Cerebellar nuclear complex (tissue), 1 donor: ENCODE measurements around the gene SH3RF2.
"Not testable (repeated sequence)": the region's sequence is repeated elsewhere in the genome, so short reads cannot be mapped to it uniquely, and the experiment has no call there.

Experiments
- DNase-seq, 2 experiments: peaks; one replicate each; lab custom pipeline; 2025; lab: John Stamatoyannopoulos, UW

The SH3RF2 gene, protein sequence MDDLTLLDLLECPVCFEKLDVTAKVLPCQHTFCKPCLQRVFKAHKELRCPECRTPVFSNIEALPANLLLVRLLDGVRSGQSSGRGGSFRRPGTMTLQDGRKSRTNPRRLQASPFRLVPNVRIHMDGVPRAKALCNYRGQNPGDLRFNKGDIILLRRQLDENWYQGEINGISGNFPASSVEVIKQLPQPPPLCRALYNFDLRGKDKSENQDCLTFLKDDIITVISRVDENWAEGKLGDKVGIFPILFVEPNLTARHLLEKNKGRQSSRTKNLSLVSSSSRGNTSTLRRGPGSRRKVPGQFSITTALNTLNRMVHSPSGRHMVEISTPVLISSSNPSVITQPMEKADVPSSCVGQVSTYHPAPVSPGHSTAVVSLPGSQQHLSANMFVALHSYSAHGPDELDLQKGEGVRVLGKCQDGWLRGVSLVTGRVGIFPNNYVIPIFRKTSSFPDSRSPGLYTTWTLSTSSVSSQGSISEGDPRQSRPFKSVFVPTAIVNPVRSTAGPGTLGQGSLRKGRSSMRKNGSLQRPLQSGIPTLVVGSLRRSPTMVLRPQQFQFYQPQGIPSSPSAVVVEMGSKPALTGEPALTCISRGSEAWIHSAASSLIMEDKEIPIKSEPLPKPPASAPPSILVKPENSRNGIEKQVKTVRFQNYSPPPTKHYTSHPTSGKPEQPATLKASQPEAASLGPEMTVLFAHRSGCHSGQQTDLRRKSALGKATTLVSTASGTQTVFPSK

DNA sequence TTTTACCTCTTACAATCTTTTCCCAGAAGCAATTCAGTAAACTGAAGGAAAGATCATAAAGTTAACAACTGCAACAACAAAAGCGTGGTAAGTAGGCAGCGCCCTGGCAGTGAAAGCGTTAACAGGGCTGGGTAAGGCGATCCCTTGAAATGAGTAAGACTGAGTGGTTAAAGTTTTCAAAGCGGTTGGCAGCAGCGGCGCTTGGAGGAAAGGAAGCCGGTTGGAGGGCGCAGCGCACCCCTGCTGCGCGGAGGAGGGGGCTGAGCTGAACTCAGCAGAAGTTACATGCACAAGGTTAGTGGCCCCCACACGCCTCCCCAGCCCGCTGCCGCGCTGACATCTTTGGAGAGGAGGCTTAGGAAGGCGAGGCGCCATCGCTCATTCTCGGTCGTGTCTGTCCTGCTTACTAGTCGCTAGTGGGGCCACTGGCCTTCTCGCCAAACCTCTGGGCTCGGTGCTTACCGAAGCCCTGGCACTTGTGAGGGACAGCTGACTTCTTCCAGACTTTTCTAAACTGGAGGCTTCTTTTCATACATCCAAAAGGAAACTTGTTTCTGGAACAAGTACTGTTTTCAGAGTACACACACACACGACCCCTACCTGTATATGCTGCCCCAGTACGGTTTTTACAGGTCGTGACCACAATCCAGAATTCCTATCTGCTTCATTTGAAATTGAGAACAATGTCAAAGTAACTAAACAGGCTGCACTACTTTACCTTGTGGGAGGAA, at the start of gene SH3RF2:
SH3RF2 (plus strand) TSS at position 178 of the 731 bp plus-strand sequence. CDS start 1,351 bp downstream, outside the sequence.
- DNase-seq: no peak

DNA sequence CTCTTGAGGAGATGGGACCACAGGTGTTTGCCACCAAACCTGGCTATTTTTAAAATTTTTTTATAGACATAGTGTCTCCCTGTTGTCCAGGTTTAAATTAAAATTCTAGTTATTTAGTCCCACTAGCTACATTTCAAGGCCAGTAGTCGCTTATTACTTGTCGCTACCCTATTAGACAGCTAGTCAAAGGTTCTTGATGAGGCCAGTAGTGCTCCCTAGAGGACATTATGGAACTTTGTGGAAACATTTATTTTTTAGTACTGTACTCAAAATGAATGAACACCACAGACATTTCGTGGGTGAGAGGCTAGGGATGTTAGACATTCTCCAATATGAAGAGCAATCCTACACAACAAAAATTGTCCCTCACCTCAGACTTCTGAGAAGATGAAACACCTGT, 49.2 kb upstream of the SH3RF2 start:
- DNase-seq: no peak

DNA sequence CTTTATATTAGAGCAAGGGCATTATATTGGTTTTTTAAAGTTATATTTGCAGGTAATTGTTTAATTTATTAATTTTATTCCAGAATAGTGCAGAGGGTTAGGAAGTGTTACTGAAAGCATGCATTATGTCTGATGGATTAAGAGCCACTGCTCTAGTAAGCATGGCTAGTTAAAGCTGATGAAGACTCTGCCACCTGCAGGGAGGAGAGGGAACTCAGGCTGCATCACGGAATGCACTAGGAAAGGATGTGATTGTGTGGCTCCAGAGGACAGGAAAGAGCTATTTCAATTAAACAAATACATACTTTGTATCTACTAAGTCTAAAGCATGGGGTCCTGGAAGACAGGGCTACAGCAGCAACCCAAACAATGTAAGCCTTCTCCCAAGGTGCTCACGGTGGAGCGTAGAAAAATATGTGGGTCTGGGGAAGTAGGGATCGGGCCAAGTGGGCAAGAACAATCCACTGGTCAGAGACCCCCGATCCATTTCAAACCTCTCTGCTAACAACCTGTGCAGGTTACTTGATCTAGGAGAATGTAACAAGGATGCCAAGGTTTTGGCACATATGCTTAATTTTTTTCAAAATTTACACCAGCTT, 48.3 kb upstream of the SH3RF2 start:
- DNase-seq: no peak

DNA sequence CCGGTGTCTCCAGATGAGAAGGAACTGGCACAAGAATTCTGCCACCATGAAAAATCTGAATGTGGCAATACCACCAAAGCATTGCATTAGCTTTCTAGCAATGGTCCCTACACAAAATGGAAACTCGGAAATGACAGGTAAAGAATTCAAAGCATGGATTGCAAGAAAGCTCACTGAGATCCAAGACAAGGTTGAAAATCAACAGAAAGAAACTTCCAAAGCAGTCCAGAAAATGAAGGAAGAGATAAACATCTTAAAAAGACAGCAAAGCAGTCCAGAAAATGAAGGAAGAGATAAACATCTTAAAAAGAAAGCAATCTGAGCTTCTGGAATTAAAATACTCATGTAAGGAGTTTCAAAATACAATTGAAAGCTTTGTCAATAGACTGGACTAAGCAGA, 46.8 kb upstream of the SH3RF2 start:
- no peak for DNase-seq

DNA sequence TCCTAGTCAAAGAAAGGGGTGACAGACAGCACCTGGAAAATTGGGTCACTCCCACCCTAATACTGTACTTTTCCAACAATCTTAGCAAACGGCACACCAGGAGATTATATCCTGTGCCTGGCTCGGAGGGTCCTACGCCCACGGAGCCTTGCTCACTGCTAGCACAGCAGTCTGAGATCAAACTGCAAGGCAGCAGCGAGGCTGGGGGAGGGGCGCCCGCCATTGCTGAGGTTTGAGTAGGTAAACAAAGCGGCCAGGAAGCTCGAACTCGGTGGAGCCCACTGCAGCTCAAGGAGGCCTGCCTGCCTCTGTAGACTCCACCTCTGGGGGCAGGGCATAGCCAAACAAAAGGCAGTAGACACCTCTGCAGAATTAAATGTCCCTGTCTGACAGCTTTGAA, 45.0 kb upstream of the SH3RF2 start:
- DNase-seq: not testable (repeated sequence)

DNA sequence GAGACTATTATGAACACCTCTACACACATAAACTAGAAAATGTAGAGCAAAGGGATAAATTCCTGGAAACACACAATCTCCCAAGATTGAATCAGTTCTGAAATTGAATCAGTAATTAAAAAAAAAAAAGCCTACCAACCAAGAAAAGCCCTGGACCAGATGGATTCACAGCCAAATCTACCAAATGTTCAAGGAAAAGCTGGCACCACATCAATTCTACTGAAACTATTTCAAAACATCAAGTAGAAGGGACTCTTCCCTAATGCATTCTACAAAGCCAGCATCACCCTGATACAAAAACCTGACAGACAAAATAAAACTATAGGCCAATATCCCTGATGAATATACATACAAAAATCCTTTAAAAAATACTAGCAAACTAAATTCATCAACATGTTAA, 38.2 kb upstream of the SH3RF2 start:
- no peak for DNase-seq

DNA sequence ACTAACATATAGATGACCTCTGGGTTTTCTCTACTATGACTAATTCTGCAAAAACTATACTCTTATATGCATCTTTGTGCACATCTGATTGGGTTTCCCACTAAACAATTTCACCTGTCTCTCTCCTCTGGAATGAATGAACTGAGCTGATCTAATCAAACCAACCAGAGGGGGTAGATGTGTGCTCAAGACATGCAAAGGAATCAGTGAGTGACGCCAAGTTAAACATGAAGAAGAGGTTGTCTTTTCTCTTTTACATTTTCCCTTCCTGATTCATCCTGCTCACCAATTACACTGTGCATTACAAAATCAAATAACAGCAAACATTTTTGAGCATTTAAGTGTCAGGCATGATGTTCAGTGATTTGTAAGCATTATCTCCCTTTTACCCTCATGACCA, 34.0 kb upstream of the SH3RF2 start:
- DNase-seq: no peak

DNA sequence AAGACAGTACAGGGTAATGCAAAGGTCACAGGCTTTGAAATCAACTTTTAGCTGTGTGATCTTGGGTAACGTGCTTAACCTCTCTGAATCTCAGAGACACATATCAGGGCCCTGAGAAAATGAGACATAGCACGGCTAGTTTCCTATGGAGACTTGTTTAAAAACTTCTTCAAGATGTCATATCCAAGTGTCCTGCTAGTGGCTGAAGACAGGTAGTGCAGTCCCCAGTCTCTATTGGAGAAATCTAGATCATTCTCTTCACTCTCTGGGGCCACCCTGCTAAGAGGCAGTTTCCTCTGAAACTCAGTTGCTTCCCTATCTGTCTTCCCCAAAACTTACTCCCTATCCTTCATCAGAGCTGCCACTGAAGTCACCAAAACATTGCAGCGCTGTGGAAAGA, 33.3 kb upstream of the SH3RF2 start:
- DNase-seq: no peak

DNA sequence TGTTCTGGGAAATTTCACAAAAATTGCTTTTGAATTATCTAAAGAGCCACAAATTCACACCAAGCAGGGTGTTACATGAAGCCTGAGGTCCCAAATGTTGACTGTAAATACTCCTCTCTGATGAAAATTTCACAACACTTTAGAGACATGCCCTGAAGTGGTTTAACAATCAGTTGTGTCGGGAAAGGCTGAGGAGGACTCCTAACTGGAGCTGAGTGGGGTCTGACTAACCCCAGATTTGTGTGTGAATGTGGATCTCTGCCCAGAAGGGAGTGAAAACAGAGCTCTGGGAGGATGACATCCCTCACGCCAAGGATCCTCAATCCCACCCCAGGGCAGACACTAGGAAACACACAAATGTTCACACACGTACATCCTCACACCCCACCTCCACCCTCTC, 32.5 kb upstream of the SH3RF2 start:
- no peak for DNase-seq

DNA sequence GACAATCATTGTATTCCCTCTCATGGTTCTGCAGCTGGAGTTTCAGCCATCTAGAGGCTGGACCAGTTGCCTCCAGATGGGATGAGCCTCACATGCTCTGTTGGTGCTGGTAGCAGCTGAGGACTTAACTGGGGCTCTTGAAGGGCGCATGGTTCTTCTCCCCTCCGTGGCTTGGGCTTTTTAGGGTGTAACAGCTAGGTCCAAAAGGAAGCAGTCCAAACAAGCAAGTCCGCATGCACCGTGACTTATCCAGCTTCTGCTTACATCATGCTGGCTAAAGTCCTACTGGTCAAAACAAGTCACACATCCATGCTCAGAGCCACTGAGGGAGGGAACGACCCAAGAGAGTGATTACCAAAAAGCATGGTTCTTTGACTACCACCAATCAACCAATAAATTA, 31.6 kb upstream of the SH3RF2 start:
- DNase-seq: no peak

DNA sequence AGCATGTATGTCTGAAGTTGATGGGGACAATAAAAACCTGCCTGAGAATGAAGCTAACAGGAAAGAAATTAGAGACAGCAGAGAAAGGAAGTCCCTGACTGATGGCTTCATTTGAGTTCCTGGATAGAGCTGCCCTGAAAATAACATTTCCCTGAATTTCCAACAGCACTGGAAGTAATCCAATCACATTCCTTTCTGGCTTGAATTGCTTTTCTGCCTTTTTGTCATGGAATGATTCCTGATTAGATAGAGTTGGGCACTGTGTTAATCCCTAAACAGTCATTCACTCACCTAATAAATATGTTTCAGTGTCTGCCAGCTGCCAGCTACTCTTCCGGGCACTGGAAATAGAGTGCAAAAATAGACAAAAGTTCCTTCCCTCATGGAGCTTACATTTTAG, 30.0 kb upstream of the SH3RF2 start:
- no peak for DNase-seq

DNA sequence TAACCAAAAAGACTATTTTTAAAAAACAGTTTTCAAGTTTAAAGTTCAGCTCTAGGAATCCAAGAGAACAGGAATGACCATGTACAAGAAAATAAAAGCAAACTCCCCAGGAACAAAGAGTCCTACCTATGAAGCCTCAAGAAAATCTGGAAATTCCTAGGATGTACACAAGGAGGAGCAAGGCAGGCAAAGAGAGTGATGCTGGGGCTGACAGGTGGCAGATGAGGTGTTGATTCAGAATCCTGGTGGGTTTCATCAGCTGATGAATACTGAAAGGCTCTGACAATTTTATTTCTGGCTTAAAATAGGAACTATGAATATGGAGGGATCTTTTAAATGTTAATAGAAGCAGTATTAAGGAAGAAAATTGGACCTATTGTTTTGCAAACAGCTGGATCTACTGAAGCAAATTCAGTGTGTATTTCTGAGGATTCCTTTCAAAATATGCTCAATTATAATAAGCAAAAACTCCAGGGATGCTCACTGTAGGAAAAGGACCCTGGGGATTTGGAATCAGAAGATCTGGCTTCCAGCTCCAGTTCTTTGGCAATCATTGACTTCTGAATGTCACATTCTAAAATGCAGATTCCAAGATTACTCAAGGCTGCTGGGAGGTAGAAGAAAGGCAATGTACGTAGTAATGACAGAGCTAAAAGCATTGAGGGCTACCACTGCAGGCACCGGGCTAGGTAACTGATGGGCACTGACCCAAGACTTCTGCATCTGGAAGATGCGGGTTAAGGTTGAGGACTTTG, 28.0 kb upstream of the SH3RF2 start:
- no peak for DNase-seq

DNA sequence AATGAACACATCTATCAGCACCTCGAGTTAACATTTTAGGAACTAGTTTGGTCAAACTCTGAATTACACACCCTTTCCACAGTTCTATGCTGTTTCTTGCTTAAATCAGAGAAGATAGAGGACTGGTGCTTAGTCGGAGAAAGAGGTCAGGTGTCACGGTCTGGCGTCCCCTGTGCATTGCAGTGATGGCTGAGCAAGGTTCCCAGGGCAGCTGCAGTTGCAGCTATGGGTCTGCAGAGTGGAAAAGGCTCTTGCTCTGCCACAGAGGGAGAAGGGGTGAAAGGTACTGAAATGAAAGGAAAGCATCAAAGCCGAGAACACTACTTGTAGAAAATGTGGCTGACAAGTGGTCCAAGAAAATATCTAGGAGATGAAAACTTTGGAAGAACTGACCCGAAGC, 25.2 kb upstream of the SH3RF2 start:
- DNase-seq: no peak

DNA sequence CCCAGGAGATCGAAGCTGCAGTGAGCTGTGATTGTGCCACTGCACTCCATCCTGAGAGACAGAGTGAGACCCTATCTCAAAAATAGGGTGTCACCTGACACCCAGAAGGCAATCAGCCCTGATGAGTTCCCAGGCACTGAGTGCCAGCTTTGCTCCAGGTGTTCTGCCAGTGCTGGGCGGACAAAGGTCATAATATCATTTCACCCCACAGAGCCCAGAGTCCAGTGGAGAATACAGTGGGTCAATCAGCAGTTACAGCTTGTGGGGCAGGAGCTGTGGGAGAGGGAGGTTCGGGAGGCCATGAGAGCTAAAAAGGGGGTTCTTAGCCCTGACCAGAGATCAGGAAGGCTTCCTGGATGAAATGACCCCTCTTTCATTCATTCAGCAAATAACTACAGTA, 24.4 kb upstream of the SH3RF2 start:
- no peak for DNase-seq

DNA sequence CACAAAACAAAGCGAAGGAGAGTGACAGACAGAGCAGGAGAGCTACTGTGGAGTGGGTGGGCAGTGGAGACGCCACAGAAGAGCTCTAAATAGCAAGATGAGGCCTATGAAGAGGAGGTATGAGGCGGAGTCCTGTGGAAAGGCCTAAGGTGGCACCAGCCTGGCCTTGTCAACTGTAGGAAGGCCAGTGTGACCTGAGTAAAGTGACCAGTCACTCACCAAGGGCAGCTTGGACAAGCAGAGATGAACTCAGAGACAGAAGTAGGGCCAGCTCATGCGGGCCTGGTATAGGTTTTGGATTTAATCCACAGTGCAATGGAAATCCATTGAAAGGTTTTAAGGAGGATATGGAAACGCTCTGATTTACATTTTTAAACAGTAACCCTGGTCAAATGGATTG, 23.8 kb upstream of the SH3RF2 start:
- no peak for DNase-seq

DNA sequence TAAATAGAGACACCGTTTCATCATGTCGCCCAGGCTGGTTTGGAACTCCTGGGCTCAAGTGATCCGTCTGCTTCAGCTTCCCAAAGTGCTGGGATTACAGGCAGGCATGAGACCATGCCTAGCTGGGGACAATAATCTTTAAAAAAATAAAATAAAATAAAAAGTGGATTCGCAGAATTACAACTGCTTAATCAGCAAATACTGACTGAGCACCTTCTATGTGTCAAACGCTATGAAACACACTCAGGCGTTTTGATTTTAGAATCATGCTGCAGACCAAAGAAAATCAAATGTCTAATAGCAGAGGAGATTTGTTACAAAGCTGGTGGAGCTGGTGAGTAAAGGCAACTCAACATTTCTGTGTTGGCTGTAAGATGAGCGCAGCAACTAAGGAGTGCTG, 22.7 kb upstream of the SH3RF2 start:
- no peak for DNase-seq

DNA sequence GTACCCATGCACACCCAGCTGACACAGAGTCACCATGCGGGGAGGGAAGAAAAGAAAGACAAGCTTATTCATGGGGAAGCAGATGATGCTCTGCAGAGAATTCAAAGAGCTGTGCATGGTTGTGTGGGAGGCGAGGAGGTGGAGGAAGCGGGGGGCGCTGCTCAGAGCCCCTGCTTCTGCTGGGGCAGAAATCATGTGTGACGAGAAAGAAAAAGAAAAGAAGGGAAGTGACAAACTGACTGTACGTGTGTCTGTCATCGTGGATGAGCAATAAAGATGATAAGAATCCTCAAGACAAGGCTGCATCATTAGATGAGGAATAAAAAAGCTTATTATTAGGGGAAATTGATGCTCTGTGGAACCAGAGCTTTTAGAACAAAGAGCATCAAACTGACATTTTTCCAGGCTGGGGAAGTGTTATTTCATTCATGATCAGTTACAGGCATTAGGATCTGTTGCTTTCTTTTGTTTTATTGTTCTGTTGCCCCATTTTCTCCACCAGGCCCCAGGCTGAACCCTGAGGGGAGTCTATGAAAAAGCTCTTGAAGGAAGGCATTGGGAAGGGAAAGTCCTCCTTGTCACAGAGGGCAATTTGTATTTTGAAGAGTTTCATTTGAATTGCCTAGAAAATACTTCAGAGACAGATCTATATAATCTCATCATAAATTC, 20.3 kb upstream of the SH3RF2 start:
- no peak for DNase-seq

DNA sequence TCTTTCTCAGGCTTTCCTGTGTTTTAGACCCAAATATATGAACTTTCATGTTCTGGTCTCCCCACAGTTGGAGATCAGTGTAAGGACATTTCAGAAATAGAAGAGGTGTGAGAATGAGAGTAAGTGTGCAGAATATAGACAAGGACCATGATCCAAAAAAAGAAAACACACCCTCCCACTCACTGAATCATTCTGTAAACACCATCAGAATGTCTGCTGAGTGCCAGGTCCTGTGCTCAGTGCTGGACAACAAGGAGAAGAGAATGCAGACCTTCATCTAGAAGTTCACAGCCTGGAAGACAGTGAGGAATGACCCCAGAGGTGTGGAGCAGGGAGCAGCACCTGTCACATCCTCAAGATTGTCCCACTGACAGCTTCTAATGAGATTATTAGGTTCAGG, 19.1 kb upstream of the SH3RF2 start:
- DNase-seq: no peak

DNA sequence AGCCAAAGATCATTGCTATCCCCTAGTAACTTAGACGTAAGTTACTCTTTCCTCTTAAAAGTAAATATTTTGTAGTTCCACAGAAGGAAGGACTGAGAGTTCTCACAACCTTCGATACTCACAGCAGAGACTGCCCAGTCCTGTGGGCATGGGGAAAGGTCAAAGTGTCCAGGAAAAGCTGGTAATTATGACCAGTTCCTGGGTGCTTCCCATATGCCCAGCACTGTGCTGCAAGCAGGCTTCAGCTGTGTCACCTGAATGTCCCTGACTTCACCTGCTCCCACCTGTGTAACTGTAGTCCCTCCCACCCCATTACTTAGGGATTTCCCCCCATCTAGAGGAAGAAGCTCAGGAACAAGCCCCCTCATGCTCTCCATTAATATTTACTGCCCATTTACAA, 18.0 kb upstream of the SH3RF2 start:
- DNase-seq: no peak

DNA sequence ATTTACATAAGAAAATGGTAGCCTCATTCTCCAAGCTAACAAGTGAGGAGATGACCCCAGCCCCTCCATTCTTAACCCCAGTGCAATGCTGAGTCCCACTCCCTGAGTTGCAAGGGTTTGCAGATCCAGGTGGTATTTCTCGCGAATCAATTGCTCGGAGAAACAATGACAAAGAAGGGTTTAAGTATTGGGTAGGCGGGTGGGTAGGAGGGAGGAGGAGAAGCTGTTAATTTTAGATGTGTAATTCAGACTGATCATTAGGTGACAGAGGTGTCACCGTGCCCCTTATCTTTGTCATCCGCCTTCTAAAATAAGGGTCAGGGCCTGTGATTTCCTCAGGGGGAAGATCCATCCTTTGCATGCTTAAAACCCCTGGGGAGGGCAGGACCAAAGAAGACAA, 17.0 kb upstream of the SH3RF2 start:
- DNase-seq: no peak

DNA sequence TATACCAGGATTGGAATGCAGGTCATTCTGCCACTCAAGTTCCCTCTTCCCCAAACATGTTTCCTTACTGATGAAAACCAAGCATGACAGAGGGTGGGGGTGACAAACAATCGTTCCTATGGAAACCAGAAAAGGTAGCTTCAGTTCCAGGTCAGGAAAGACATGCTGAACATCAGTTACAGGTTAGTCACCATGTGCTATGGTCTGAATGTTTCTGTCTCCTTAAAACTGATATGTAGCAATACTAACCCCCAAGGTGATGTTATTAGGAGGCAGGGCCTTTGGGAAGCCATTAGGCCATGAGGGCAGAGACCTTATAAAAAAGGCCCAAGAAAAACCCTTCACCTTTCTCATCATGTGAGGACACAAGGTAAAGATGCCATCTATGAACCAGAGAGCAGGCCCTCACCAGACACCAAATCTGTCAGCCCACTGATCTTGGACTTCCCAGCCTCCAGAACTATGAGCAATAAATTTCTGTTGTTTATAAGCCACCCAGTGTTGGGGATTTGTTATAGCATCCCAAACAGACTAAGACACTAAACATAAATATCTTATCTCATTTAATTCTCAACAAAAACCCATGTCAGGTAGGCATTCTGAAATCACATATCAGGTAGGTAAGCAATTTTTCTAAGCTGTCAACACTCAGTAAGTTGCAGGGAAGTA, 15.7 kb upstream of the SH3RF2 start:
- no peak for DNase-seq
